Measurements from ENCODE around the gene RNF150.

DNA sequence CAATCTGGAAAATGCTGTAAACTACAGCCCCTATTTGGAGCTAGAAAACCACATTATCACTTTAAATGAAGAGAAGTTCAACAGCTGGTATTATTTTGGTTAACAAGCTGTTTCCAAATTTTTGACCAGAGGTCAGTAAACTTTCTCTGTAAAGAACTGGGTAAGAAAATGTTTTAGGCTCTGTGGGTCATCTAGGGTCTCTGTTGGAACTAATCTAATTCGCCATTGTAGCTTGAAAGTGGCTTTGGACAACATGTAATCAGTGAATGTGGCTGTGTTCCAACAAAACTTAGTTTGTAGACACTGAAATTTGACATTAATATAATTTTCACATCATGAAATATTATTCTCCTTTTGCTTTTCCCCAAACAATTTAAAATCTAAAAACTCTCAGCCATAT is 25.8 kb upstream of the RNF150 start:
- TF ChIP-seq, protein P1, sequence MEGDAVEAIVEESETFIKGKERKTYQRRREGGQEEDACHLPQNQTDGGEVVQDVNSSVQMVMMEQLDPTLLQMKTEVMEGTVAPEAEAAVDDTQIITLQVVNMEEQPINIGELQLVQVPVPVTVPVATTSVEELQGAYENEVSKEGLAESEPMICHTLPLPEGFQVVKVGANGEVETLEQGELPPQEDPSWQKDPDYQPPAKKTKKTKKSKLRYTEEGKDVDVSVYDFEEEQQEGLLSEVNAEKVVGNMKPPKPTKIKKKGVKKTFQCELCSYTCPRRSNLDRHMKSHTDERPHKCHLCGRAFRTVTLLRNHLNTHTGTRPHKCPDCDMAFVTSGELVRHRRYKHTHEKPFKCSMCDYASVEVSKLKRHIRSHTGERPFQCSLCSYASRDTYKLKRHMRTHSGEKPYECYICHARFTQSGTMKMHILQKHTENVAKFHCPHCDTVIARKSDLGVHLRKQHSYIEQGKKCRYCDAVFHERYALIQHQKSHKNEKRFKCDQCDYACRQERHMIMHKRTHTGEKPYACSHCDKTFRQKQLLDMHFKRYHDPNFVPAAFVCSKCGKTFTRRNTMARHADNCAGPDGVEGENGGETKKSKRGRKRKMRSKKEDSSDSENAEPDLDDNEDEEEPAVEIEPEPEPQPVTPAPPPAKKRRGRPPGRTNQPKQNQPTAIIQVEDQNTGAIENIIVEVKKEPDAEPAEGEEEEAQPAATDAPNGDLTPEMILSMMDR (IDR thresholded peaks at IDR 0.05): no peak
- TF ChIP-seq CHD4 (IDR thresholded peaks at IDR 0.05; ENCODE audit: borderline replicate concordance) (no peak), MYC (IDR thresholded peaks at IDR 0.05; ENCODE audit: borderline replicate concordance, low read length) (no peak), SREBF2 (IDR thresholded peaks at IDR 0.05) (no peak), POLR2A (IDR thresholded peaks at IDR 0.05; ENCODE audit: low read length) (no peak), ZSCAN20 (CRISPR knock-in tag; IDR thresholded peaks at IDR 0.05) (no peak), MAFK (IDR thresholded peaks at IDR 0.05; ENCODE audit: partially characterized antibody) (no peak), CHD2 (IDR thresholded peaks at IDR 0.05; ENCODE audit: low read length, partially characterized antibody) (no peak)
- TF ChIP-seq, protein P2, sequence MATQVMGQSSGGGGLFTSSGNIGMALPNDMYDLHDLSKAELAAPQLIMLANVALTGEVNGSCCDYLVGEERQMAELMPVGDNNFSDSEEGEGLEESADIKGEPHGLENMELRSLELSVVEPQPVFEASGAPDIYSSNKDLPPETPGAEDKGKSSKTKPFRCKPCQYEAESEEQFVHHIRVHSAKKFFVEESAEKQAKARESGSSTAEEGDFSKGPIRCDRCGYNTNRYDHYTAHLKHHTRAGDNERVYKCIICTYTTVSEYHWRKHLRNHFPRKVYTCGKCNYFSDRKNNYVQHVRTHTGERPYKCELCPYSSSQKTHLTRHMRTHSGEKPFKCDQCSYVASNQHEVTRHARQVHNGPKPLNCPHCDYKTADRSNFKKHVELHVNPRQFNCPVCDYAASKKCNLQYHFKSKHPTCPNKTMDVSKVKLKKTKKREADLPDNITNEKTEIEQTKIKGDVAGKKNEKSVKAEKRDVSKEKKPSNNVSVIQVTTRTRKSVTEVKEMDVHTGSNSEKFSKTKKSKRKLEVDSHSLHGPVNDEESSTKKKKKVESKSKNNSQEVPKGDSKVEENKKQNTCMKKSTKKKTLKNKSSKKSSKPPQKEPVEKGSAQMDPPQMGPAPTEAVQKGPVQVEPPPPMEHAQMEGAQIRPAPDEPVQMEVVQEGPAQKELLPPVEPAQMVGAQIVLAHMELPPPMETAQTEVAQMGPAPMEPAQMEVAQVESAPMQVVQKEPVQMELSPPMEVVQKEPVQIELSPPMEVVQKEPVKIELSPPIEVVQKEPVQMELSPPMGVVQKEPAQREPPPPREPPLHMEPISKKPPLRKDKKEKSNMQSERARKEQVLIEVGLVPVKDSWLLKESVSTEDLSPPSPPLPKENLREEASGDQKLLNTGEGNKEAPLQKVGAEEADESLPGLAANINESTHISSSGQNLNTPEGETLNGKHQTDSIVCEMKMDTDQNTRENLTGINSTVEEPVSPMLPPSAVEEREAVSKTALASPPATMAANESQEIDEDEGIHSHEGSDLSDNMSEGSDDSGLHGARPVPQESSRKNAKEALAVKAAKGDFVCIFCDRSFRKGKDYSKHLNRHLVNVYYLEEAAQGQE (IDR thresholded peaks at IDR 0.05): no peak

Data from A549 (cell line).